Midbrain (tissue), 1 donor: ENCODE data around the gene UBN2.
A peak's percentile ranks its signal among the peaks of the same experiment; 100 is the strongest.
"Not testable (repeated sequence)": the region's sequence is repeated elsewhere in the genome, so short reads cannot be mapped to it uniquely, and the experiment has no call there.

Experiments used
- DNase-seq: peaks from one replicate; lab custom pipeline; 2025; lab: John Stamatoyannopoulos, UW

The UBN2 gene

GRCh38 chr7:139294951-139295575 lies 64.0 kb downstream of the UBN2 start:
- DNase-seq = no peak

GRCh38 chr7:139297795-139298194 lies 66.8 kb downstream of the UBN2 start:
- no peak for DNase-seq

GRCh38 chr7:139299296-139299695 lies 68.3 kb downstream of the UBN2 start:
- no peak for DNase-seq

- DNase-seq = no peak
Measured at GRCh38 chr7:139300390-139300789, 69.4 kb downstream of the UBN2 start.

GRCh38 chr7:139304517-139304916 lies 73.5 kb downstream of the UBN2 start:
- DNase-seq = no peak

GRCh38 chr7:139317939-139318505 lies 87.0 kb downstream of the UBN2 start:
- no peak for DNase-seq

GRCh38 chr7:139321071-139321745 lies 90.2 kb downstream of the UBN2 start:
- DNase-seq = no peak

GRCh38 chr7:139324709-139325108 lies 93.7 kb downstream of the UBN2 start:
- DNase-seq = not testable (repeated sequence)

GRCh38 chr7:139328375-139328774 lies 97.3 kb downstream of the UBN2 start:
- DNase-seq = no peak

- no peak for DNase-seq
Measured at GRCh38 chr7:139329119-139329518, 98.1 kb downstream of the UBN2 start.

- DNase-seq = no peak
Measured at GRCh38 chr7:139330333-139331030, 99.4 kb downstream of the UBN2 start.

- no peak for DNase-seq
Measured at GRCh38 chr7:139332697-139333359, 101.8 kb downstream of the UBN2 start.

- DNase-seq = not testable (repeated sequence)
Measured at GRCh38 chr7:139333443-139333842, 102.4 kb downstream of the UBN2 start.

- no peak for DNase-seq
Measured at GRCh38 chr7:139334399-139335150, 103.5 kb downstream of the UBN2 start.

GRCh38 chr7:139339025-139339424 lies 108.0 kb downstream of the UBN2 start:
- no peak for DNase-seq

GRCh38 chr7:139339698-139340036 lies 108.6 kb downstream of the UBN2 start:
- DNase-seq = no peak

- peak; percentile 97 for DNase-seq
Measured at GRCh38 chr7:139340037-139340807, 109.2 kb downstream of the UBN2 start.

- no peak for DNase-seq
Measured at GRCh38 chr7:139340808-139341057, 109.7 kb downstream of the UBN2 start.

GRCh38 chr7:139341058-139341775 lies 110.2 kb downstream of the UBN2 start, which contains the start of gene FMC1:
Gene FMC1, plus strand, starts transcription at chr7:139341337. Its CDS starts 48 bp downstream, at chr7:139341385.
- DNase-seq = peak; percentile 94

- DNase-seq = no peak
Measured at GRCh38 chr7:139341776-139342226, 110.8 kb downstream of the UBN2 start.
